HCT116 (cell line): ENCODE measurements around the gene ATPAF1.

Experiments
- POLR2AphosphoS5 ChIP-seq: IDR thresholded peaks from 2 replicates; pipeline ENCODE4 v1.6.1; 2011; ENCODE audit warnings: mild to moderate bottlenecking, low read depth, low read length, moderate library complexity
- TF ChIP-seq, protein P1 (sequence below), 3 experiments: fragments of 200-600 bp in 1 of 3; sonication (generic) in 1 of 3; IDR thresholded peaks in 2 of 3; conservative IDR thresholded peaks in 1 of 3; 2 replicates each; pipeline ENCODE4 v1.5.1; 2012 to 2017; ENCODE audit warnings: low read depth in 2 of 3, low read length in 2 of 3, antibody characterized with exemption in 1 of 3, borderline replicate concordance in 1 of 3, control low read depth in 1 of 3, mild to moderate bottlenecking in 1 of 3, mixed read lengths in 1 of 3, mixed run types in 1 of 3, moderate library complexity in 1 of 3; ENCODE audit not compliant: insufficient read depth in 1 of 3
- TF ChIP-seq, protein P2 (sequence below): IDR thresholded peaks from 2 replicates; pipeline ENCODE4 v1.6.1; 2012

DNA sequence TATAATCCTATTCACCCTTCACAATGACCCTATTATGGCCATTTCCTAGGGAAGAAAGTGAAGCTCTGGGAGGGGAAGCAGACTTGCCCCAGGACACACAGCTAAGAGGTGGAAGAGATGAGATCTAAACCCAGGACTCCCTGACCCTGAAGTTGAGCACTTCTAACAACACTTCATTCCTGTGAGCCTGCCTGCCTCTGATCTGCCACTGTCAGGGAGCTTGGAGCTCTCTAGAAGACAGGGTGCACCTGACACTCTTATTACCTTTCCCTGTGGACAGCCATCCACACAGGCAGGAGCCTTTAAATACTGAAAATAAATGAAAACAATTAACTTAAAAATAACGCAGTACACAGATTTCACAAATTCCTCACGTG lies 64.7 kb downstream of the ATPAF1 start:
- TF ChIP-seq, protein P1, sequence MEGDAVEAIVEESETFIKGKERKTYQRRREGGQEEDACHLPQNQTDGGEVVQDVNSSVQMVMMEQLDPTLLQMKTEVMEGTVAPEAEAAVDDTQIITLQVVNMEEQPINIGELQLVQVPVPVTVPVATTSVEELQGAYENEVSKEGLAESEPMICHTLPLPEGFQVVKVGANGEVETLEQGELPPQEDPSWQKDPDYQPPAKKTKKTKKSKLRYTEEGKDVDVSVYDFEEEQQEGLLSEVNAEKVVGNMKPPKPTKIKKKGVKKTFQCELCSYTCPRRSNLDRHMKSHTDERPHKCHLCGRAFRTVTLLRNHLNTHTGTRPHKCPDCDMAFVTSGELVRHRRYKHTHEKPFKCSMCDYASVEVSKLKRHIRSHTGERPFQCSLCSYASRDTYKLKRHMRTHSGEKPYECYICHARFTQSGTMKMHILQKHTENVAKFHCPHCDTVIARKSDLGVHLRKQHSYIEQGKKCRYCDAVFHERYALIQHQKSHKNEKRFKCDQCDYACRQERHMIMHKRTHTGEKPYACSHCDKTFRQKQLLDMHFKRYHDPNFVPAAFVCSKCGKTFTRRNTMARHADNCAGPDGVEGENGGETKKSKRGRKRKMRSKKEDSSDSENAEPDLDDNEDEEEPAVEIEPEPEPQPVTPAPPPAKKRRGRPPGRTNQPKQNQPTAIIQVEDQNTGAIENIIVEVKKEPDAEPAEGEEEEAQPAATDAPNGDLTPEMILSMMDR (IDR thresholded peaks at IDR 0.05 in 2 of 3, conservative IDR thresholded peaks at IDR 0.05 in 1 of 3; ENCODE audit: borderline replicate concordance in 1 of 3, insufficient read depth in 1 of 3, low read depth in 2 of 3, low read length in 2 of 3) = no peak
- TF ChIP-seq, protein P2, sequence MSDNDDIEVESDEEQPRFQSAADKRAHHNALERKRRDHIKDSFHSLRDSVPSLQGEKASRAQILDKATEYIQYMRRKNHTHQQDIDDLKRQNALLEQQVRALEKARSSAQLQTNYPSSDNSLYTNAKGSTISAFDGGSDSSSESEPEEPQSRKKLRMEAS = no peak
- TF ChIP-seq POLR2AphosphoS5 = no peak
